Measurements from ENCODE around the gene BORCS5.

The BORCS5 gene

GRCh38 chr12:12446786-12447185 lies 89.9 kb downstream of the BORCS5 start:
- no peak for TF ChIP-seq CTCF (IDR thresholded peaks at IDR 0.05; ENCODE audit: low read length, missing control alignments)
- no peak overlapping the region for H3K4me3 ChIP-seq (replicated peaks; ENCODE audit: low read depth, low read length)
- DNase-seq (ENCODE audit: low read depth) = no peak

- no peak for DNase-seq (ENCODE audit: low read depth)
- no peak for TF ChIP-seq CTCF (IDR thresholded peaks at IDR 0.05; ENCODE audit: low read length, missing control alignments)
- no peak overlapping the region for H3K4me3 ChIP-seq (replicated peaks; ENCODE audit: low read depth, low read length)
These were observed 90.4 kb downstream of the BORCS5 start for GRCh38 chr12:12447236-12447635.

GRCh38 chr12:12447837-12448236 lies 91.0 kb downstream of the BORCS5 start:
- TF ChIP-seq CTCF (IDR thresholded peaks at IDR 0.05; ENCODE audit: low read length, missing control alignments) = no peak
- DNase-seq (ENCODE audit: low read depth) = no peak
- H3K4me3 ChIP-seq (replicated peaks; ENCODE audit: low read depth, low read length) = no peak overlapping the region

GRCh38 chr12:12449533-12450025 lies 92.7 kb downstream of the BORCS5 start:
- DNase-seq (ENCODE audit: low read depth) = peak; percentile 89
- no peak overlapping the region for H3K4me3 ChIP-seq (replicated peaks; ENCODE audit: low read depth, low read length)
- no peak for TF ChIP-seq CTCF (IDR thresholded peaks at IDR 0.05; ENCODE audit: low read length, missing control alignments)

GRCh38 chr12:12450043-12450471 lies 93.2 kb downstream of the BORCS5 start:
- no peak for TF ChIP-seq CTCF (IDR thresholded peaks at IDR 0.05; ENCODE audit: low read length, missing control alignments)
- no peak for DNase-seq (ENCODE audit: low read depth)
- H3K4me3 ChIP-seq (replicated peaks; ENCODE audit: low read depth, low read length) = no peak overlapping the region

- DNase-seq (ENCODE audit: low read depth) = no peak
- no peak for TF ChIP-seq CTCF (IDR thresholded peaks at IDR 0.05; ENCODE audit: low read length, missing control alignments)
- no peak overlapping the region for H3K4me3 ChIP-seq (replicated peaks; ENCODE audit: low read depth, low read length)
These were observed 94.2 kb downstream of the BORCS5 start for GRCh38 chr12:12451098-12451497.

- no peak for TF ChIP-seq CTCF (IDR thresholded peaks at IDR 0.05; ENCODE audit: low read length, missing control alignments)
- DNase-seq (ENCODE audit: low read depth) = no peak
- no peak overlapping the region for H3K4me3 ChIP-seq (replicated peaks; ENCODE audit: low read depth, low read length)
These were observed 95.5 kb downstream of the BORCS5 start for GRCh38 chr12:12452326-12452902.

Measured in fibroblast of pulmonary artery (primary cell).